H1 (cell line): ENCODE measurements around the gene CIRBP. TPM values are rescaled to one million over a fixed set of nuclear protein-coding genes. Genes with fewer than 3 reads are reported as not detected.

Experiments
- CTCF ChIA-PET: fragments of 300-600 bp; sonication (Branson Sonifier 250); formaldehyde crosslinking; loops from one replicate; lab custom pipeline; 2021; ENCODE audit not compliant: partially characterized antibody; lab: Charles Lee
- POLR2A ChIA-PET: fragments of 300-600 bp; sonication (Branson Sonifier 250); formaldehyde crosslinking; loops from one replicate; lab custom pipeline; 2021; ENCODE audit warnings: inconsistent platforms; ENCODE audit not compliant: partially characterized antibody; lab: Charles Lee
- DNase-seq, 2 experiments: peaks; one replicate each; pipeline versions ENCODE4 v3.0.0 to v3.0.0-alpha.2; 2010 to 2022; ENCODE audit warnings: low spot score in 2 of 2, low read depth in 1 of 2, mixed read lengths in 1 of 2
- FAIRE-seq: peaks from 2 replicates; lab custom pipeline; 2011; peaks lifted over from hg19 to GRCh38; lab: Jason Lieb, UNC
- H2AFZ ChIP-seq: 2 replicates; pipeline ENCODE4 v1.8.1; 2012; ENCODE audit warnings: low read length, inconsistent platforms
- H2AK5ac ChIP-seq: 2 replicates; pipeline ENCODE4 v1.6.1; 2013; ENCODE audit warnings: low read depth, low read length
- H2BK120ac ChIP-seq: replicated peaks from 2 replicates; pipeline ENCODE3; 2013; ENCODE audit warnings: low read depth, low read length, inconsistent platforms
- H2BK12ac ChIP-seq: 2 replicates; pipeline ENCODE4 v1.6.1; 2013; ENCODE audit warnings: low read depth, low read length
- H2BK15ac ChIP-seq: 2 replicates; pipeline ENCODE4 v1.6.1; 2013; ENCODE audit warnings: low read length
- H2BK20ac ChIP-seq: 2 replicates; pipeline ENCODE4 v1.6.1; 2013; ENCODE audit warnings: low read length
- H2BK5ac ChIP-seq: 2 replicates; pipeline ENCODE4 v1.6.1; 2013; ENCODE audit warnings: low read depth, low read length
- H3K14ac ChIP-seq: 2 replicates; pipeline ENCODE4 v1.6.1; 2013; ENCODE audit warnings: inconsistent platforms; ENCODE audit not compliant: insufficient read length
- H3K18ac ChIP-seq: 2 replicates; pipeline ENCODE4 v1.6.1; 2013; ENCODE audit warnings: low read length; ENCODE audit errors: extremely low read depth
- H3K23ac ChIP-seq: 2 replicates; pipeline ENCODE4 v1.6.1; 2013; ENCODE audit warnings: inconsistent platforms; ENCODE audit not compliant: insufficient read length
- H3K23me2 ChIP-seq: 2 replicates; pipeline ENCODE4 v1.6.1; 2013; ENCODE audit warnings: low read depth, low read length
- H3K27ac ChIP-seq: 2 replicates; pipeline ENCODE4 v1.6.1; 2011; ENCODE audit warnings: low read depth, low read length, inconsistent platforms
- H3K27me3 ChIP-seq, 4 experiments: replicated peaks in 1 of 4; 1 replicate in 1 of 4; 2 replicates in 3 of 4; pipeline versions ENCODE4 v1.6.1 to v1.8.1; 2011 to 2013; ENCODE audit warnings: low read length in 3 of 4, mild to moderate bottlenecking in 3 of 4, inconsistent platforms in 2 of 4, mixed read lengths in 2 of 4, moderate library complexity in 1 of 4; ENCODE audit not compliant: control insufficient read depth in 3 of 4, insufficient read depth in 3 of 4; ENCODE audit errors: extremely low read depth in 1 of 4
- H3K36me3 ChIP-seq, 4 experiments: 2 replicates each; pipeline versions ENCODE4 v1.6.1 to v1.8.1; 2011 to 2013; ENCODE audit warnings: mild to moderate bottlenecking in 4 of 4, low read length in 3 of 4, moderate library complexity in 2 of 4, control low read depth in 1 of 4, inconsistent platforms in 1 of 4; ENCODE audit not compliant: insufficient read depth in 4 of 4, control insufficient read depth in 2 of 4
- H3K4ac ChIP-seq: replicated peaks from 2 replicates; pipeline ENCODE3; 2013; ENCODE audit warnings: low read length, low read depth, mixed read lengths, inconsistent platforms; ENCODE audit not compliant: insufficient read length
- H3K4me1 ChIP-seq, 4 experiments: replicated peaks in 1 of 4; 1 replicate in 1 of 4; 2 replicates in 3 of 4; pipeline versions ENCODE4 v1.6.1 to v1.8.1; 2011 to 2013; ENCODE audit warnings: low read length in 3 of 4, inconsistent platforms in 2 of 4, mixed read lengths in 1 of 4; ENCODE audit not compliant: insufficient read depth in 4 of 4, control insufficient read depth in 3 of 4
- H3K4me2 ChIP-seq, 2 experiments: 2 replicates each; pipeline versions ENCODE4 v1.6.1 to v1.8.1; 2011 to 2013; ENCODE audit warnings: low read depth in 2 of 2, low read length in 2 of 2, control low read depth in 1 of 2, inconsistent platforms in 1 of 2, mild to moderate bottlenecking in 1 of 2; ENCODE audit not compliant: insufficient read depth in 1 of 2
- H3K4me3 ChIP-seq, 4 experiments: fragments of 200-600, 300-600 bp in 1 of 4; sonication (generic), shearing (Covaris generic), sonication (Bioruptor Twin) in 1 of 4; 2 replicates each; pipeline versions ENCODE4 v1.5.1 to v1.8.1; 2011 to 2016; ENCODE audit warnings: low read length in 4 of 4, low read depth in 3 of 4, control low read depth in 2 of 4, inconsistent platforms in 2 of 4, mild to moderate bottlenecking in 2 of 4, mixed read lengths in 1 of 4, moderate library complexity in 1 of 4; ENCODE audit not compliant: insufficient read depth in 2 of 4; ENCODE audit errors: extremely low read depth in 1 of 4
- H3K56ac ChIP-seq: replicated peaks from 2 replicates; pipeline ENCODE3; 2013; ENCODE audit warnings: low read depth, mild to moderate bottlenecking, mixed read lengths, low read length, inconsistent platforms; ENCODE audit not compliant: insufficient read length
- H3K79me1 ChIP-seq: 2 replicates; pipeline ENCODE4 v1.6.1; 2013; ENCODE audit warnings: low read depth, low read length, control low read depth
- H3K79me2 ChIP-seq, 2 experiments: 2 replicates each; pipeline versions ENCODE4 v1.6.1 to v1.8.1; 2012 to 2013; ENCODE audit warnings: low read length in 2 of 2, mild to moderate bottlenecking in 2 of 2, inconsistent platforms in 1 of 2; ENCODE audit not compliant: insufficient read depth in 2 of 2, control insufficient read depth in 1 of 2
- H3K9ac ChIP-seq, 4 experiments: replicated peaks in 1 of 4; 1 replicate in 1 of 4; 2 replicates in 3 of 4; pipeline versions ENCODE4 v1.6.1 to v1.8.1; 2011 to 2013; ENCODE audit warnings: low read depth in 3 of 4, low read length in 3 of 4, control low read depth in 2 of 4, mild to moderate bottlenecking in 2 of 4, moderate library complexity in 2 of 4, inconsistent platforms in 1 of 4; ENCODE audit errors: extremely low read depth in 1 of 4
- H3K9me3 ChIP-seq, 2 experiments: 2 replicates each; pipeline versions ENCODE4 v1.6.1 to v1.8.1; 2012 to 2013; ENCODE audit warnings: mild to moderate bottlenecking in 2 of 2, moderate library complexity in 2 of 2, control low read depth in 1 of 2, inconsistent platforms in 1 of 2, low read depth in 1 of 2, low read length in 1 of 2, mixed read lengths in 1 of 2; ENCODE audit not compliant: insufficient read depth in 2 of 2
- H4K20me1 ChIP-seq, 2 experiments: replicated peaks in 1 of 2; 2 replicates each; pipeline versions ENCODE3 to v1.8.1; 2011 to 2013; ENCODE audit warnings: inconsistent platforms in 2 of 2, low read length in 2 of 2, mild to moderate bottlenecking in 1 of 2; ENCODE audit not compliant: insufficient read depth in 2 of 2, control insufficient read depth in 1 of 2
- H4K5ac ChIP-seq: 2 replicates; pipeline ENCODE4 v1.6.1; 2013; ENCODE audit warnings: low read length, low read depth, mixed read lengths, inconsistent platforms; ENCODE audit not compliant: insufficient read length
- H4K8ac ChIP-seq: 2 replicates; pipeline ENCODE4 v1.8.0; 2013; ENCODE audit warnings: mild to moderate bottlenecking, moderate library complexity, low read length, inconsistent platforms; ENCODE audit not compliant: insufficient read depth; ENCODE audit errors: extremely low read depth
- H4K91ac ChIP-seq: replicated peaks from 2 replicates; pipeline ENCODE3; 2013; ENCODE audit warnings: low read length, mixed read lengths, inconsistent platforms; ENCODE audit not compliant: insufficient read length
- BACH1 ChIP-seq: IDR thresholded peaks from 2 replicates; pipeline ENCODE4 v1.6.1; 2012; ENCODE audit warnings: low read length, improper control_type of control experiment
- CBX8 ChIP-seq: fragments of 300-800, 300-1000 bp; sonication (generic); IDR thresholded peaks from 2 replicates; pipeline ENCODE4 v1.7.1; 2016; ENCODE audit warnings: low read depth, low read length, borderline replicate concordance
- JUN ChIP-seq: IDR thresholded peaks from 2 replicates; pipeline ENCODE4 v1.6.1; 2011; ENCODE audit warnings: low read depth, mild to moderate bottlenecking, improper control_type of control experiment, low read length
- KDM5A ChIP-seq: fragments of 200-600 bp; IDR thresholded peaks from 2 replicates; pipeline ENCODE4 v1.7.1; 2012; ENCODE audit warnings: mild to moderate bottlenecking, low read length, inconsistent platforms, mixed read lengths
- MAFK ChIP-seq: IDR thresholded peaks from 2 replicates; pipeline ENCODE4 v1.6.1; 2012; ENCODE audit warnings: low read depth, mild to moderate bottlenecking, improper control_type of control experiment, low read length
- NANOG ChIP-seq: IDR thresholded peaks from 2 replicates; pipeline ENCODE4 v1.6.1; 2011; ENCODE audit warnings: low read length, low read depth, mild to moderate bottlenecking, inconsistent platforms; ENCODE audit not compliant: insufficient read depth, poor library complexity, severe bottlenecking
- POLR2A ChIP-seq, 2 experiments: IDR thresholded peaks; 1 replicate in 1 of 2; 2 replicates in 1 of 2; pipeline ENCODE4 v1.6.1; 2011; ENCODE audit warnings: low read depth in 2 of 2, low read length in 2 of 2, mild to moderate bottlenecking in 2 of 2; ENCODE audit errors: control extremely low read depth in 1 of 2
- SIN3A ChIP-seq, 2 experiments: IDR thresholded peaks in 1 of 2; conservative IDR thresholded peaks in 1 of 2; 2 replicates each; pipeline ENCODE4 v1.6.1; 2011 to 2012; ENCODE audit warnings: low read length in 2 of 2, improper control_type of control experiment in 1 of 2, low read depth in 1 of 2, mild to moderate bottlenecking in 1 of 2
- SP4 ChIP-seq: IDR thresholded peaks from 2 replicates; pipeline ENCODE4 v1.6.1; 2012; ENCODE audit warnings: low read length, inconsistent platforms
- TAF1 ChIP-seq: IDR thresholded peaks from 2 replicates; pipeline ENCODE4 v1.6.1; 2011; ENCODE audit warnings: mild to moderate bottlenecking, low read depth, low read length
- WGBS, 2 experiments: shearing (Covaris generic) in 1 of 2; methylation state at CpG; one replicate each; pipeline versions ENCODE4 v1.1.6 to v1.1.7; 2013 to 2015; ENCODE audit warnings: low lambda C conversion rate in 2 of 2, mixed read lengths in 2 of 2, inconsistent platforms in 1 of 2, low coverage in 1 of 2, missing lambda C conversion rate in 1 of 2; ENCODE audit not compliant: insufficient replicate concordance in 2 of 2, insufficient coverage in 1 of 2, insufficient read length in 1 of 2; ENCODE audit errors: extremely low coverage in 1 of 2, missing lambda C conversion rate in 1 of 2; 5-methylcytosine and 5-hydroxymethylcytosine counted together
- polyA plus RNA-seq, 7 experiments: library from polyadenylated mRNA; depleted of rRNA in 3 of 7; stranded (reverse) in 5 of 7; unstranded in 2 of 7; fragments of >200 nt in 5 of 7; fragments of 200-250 nt in 2 of 7; gene quantifications; 1 replicate in 5 of 7; 2 replicates in 1 of 7; 4 replicates in 1 of 7; pipeline versions ENCODE4 v1.2.1 to v1.2.3, GENCODE V29; 2011 to 2013; ENCODE audit warnings: missing spikeins in 2 of 7, mixed read lengths in 2 of 7
- total RNA-seq: library from RNA; stranded (reverse); fragmentation: NEBNext Ultra II Directional; extraction: Animal tissue kit (Norgen Biotek cat#: 25700); gene quantifications from 2 replicates; pipeline ENCODE4 v1.2.1, GENCODE V29; 2021
- TF ChIP-seq, protein P1 (sequence below): IDR thresholded peaks from 2 replicates; pipeline ENCODE4 v1.6.1; 2012; ENCODE audit warnings: inconsistent platforms

Gene CIRBP
- total and polyA plus RNA-seq, 2 of the 8 experiments (the other 6 are each of a cell fraction or from before 2014, with no cell fraction given), result 175 to 199 TPM

GRCh38 chr19:1268226-1269064 lies 687 bp upstream of the CIRBP start:
- no peak for FAIRE-seq
- no peak overlapping the region for H2AFZ ChIP-seq
- ChIA-PET CTCF (interaction anchor here (0.6 to 15.9 kb wide), 7 partner anchors 9 to 341 kb away, joined by 3 to 212 read pairs (median 4); partner anchors contain the start of gene ATP5F1D), POLR2A (interaction anchor here (0.6 to 19.4 kb wide), 100 partner anchors 8 to 696 kb away, joined by 3 to 456 read pairs (median 5); partner anchors contain the start of genes ABCA7, ARHGAP45, ATP5F1D and BSG)
- H3K4ac ChIP-seq, result peak overlapping the region; percentile 75
- peaks cover 7 to 20% of the 10 kb centered on the region in 2 experiments for H4K20me1 ChIP-seq
- peaks cover 0 to 10% (median 5%) of the 10 kb centered on the region in 4 experiments; a peak in 4 of 7 replicates for H3K27me3 ChIP-seq
- no peak overlapping the region for H2BK120ac ChIP-seq
- peak overlapping the region; percentile 68; the same call in 1 of the 2 replicates for H2AK5ac ChIP-seq
- H3K9me3 ChIP-seq, result no peaks in the 10 kb centered on the region
- H2BK15ac ChIP-seq, result peak overlapping the region; percentile 88; the same call in 1 of the 2 replicates
- no peak overlapping the region for H3K23ac ChIP-seq
- peak overlapping the region; percentile 7 for H4K8ac ChIP-seq
- DNase-seq, result no peak
- H3K36me3 ChIP-seq, result peaks cover 27 to 30% (median 28%) of the 10 kb centered on the region in 4 experiments
- peak overlapping the region; percentile 82 to 83 for H3K4me2 ChIP-seq
- 65% methylated on average over 17 of the region's 40 CpGs; no CpG with 5 or more reads in 1 of the 2 experiments for WGBS, 2 experiments
- peaks cover 5 to 31% of the 10 kb centered on the region in 2 experiments for H3K79me2 ChIP-seq
- H2BK12ac ChIP-seq, result peak overlapping the region; percentile 84; the same call in 1 of the 2 replicates
- no peak overlapping the region for H3K9ac ChIP-seq
- H2BK20ac ChIP-seq, result no peak overlapping the region
- H3K18ac ChIP-seq, result peak overlapping the region; percentile 60
- TF ChIP-seq POLR2A (IDR thresholded peaks at IDR 0.05; ENCODE audit: control extremely low read depth in 1 of 2, low read depth in 2 of 2, low read length in 2 of 2), result no peak
- no peak for TF ChIP-seq SIN3A (conservative IDR thresholded peaks at IDR 0.05 in 1 of 2, IDR thresholded peaks at IDR 0.05 in 1 of 2; ENCODE audit: low read depth in 1 of 2, low read length in 2 of 2)
- no peak for TF ChIP-seq KDM5A
- TF ChIP-seq TAF1, result no peak
- no peak for TF ChIP-seq NANOG
- TF ChIP-seq MAFK, result no peak
- TF ChIP-seq, protein P1, sequence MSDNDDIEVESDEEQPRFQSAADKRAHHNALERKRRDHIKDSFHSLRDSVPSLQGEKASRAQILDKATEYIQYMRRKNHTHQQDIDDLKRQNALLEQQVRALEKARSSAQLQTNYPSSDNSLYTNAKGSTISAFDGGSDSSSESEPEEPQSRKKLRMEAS, result no peak
- no peak for TF ChIP-seq BACH1
- TF ChIP-seq SP4, result no peak
- TF ChIP-seq CBX8, result no peak
- TF ChIP-seq JUN, result no peak
- peaks cover 16% of the 10 kb centered on the region for H3K79me1 ChIP-seq
- no peak overlapping the region for H3K56ac ChIP-seq
- H3K27ac ChIP-seq, result no peak overlapping the region
- peaks cover 22% of the 10 kb centered on the region; the same call in 1 of the 2 replicates for H3K23me2 ChIP-seq
- H3K4me3 ChIP-seq, result peak overlapping the region in 3 of 4 experiments; percentile 9 to 95 (median 88); a peak in 4 of 8 replicates
- H2BK5ac ChIP-seq, result no peak overlapping the region
- H4K5ac ChIP-seq, result no peak overlapping the region
- H4K91ac ChIP-seq, result peak overlapping the region; percentile 64
- peaks cover 4 to 50% (median 36%) of the 10 kb centered on the region in 4 experiments for H3K4me1 ChIP-seq
- no peak overlapping the region for H3K14ac ChIP-seq
